OCI-M2 (cell line): ENCODE results near the gene SCYL1.

Experiments
- DNase-seq: peaks from one replicate; lab custom pipeline; 2025; ENCODE audit not compliant: unreplicated experiment; lab: John Stamatoyannopoulos, UW

Gene SCYL1

GRCh38 chr11:65551572-65552387, 26.9 kb downstream of the SCYL1 start:
- DNase-seq, result no peak

GRCh38 chr11:65552388-65552951, 27.6 kb downstream of the SCYL1 start:
- DNase-seq, result no peak

GRCh38 chr11:65553301-65554001, 28.6 kb downstream of the SCYL1 start:
- DNase-seq, result no peak

GRCh38 chr11:65554057-65554818, 29.4 kb downstream of the SCYL1 start:
- DNase-seq, result no peak

- DNase-seq, result no peak
These were observed 30.1 kb downstream of the SCYL1 start for GRCh38 chr11:65554842-65555430.

GRCh38 chr11:65555693-65556231, 30.9 kb downstream of the SCYL1 start:
- no peak for DNase-seq

- DNase-seq, result no peak
These were observed 31.8 kb downstream of the SCYL1 start for GRCh38 chr11:65556470-65557279.

- DNase-seq, result no peak
These were observed 32.6 kb downstream of the SCYL1 start for GRCh38 chr11:65557280-65558001.

GRCh38 chr11:65558002-65558929, 33.4 kb downstream of the SCYL1 start, which contains the start of gene LTBP3:
LTBP3 (minus strand) TSS chr11:65558359; CDS start chr11:65557959, 400 bp downstream.
- no peak for DNase-seq

GRCh38 chr11:65558930-65559509, 34.1 kb downstream of the SCYL1 start:
- DNase-seq, result no peak

- DNase-seq, result no peak
These were observed 34.7 kb downstream of the SCYL1 start for GRCh38 chr11:65559535-65559934.

GRCh38 chr11:65559951-65560537, 35.2 kb downstream of the SCYL1 start:
- no peak for DNase-seq

- no peak for DNase-seq
These were observed 35.9 kb downstream of the SCYL1 start for GRCh38 chr11:65560555-65561418.

- DNase-seq, result no peak
These were observed 37.1 kb downstream of the SCYL1 start for GRCh38 chr11:65562020-65562419.

- DNase-seq, result no peak
These were observed 37.9 kb downstream of the SCYL1 start for GRCh38 chr11:65562788-65563187.

GRCh38 chr11:65563601-65564000, 38.7 kb downstream of the SCYL1 start:
- no peak for DNase-seq
